GM18498 (cell line): ENCODE results near the gene ARHGAP24.
A peak's percentile ranks its signal among the peaks of the same experiment; 100 is the strongest.
"Not testable (repeated sequence)": the region's sequence is repeated elsewhere in the genome, so short reads cannot be mapped to it uniquely, and the experiment has no call there.

Source experiments
- ATAC-seq: cut with Tn5 transposase; IDR thresholded peaks from one replicate; pipeline ENCODE4 v1.9.1; 2021; ENCODE audit warnings: mild to moderate bottlenecking, moderate library complexity; ENCODE audit not compliant: unreplicated experiment

The ARHGAP24 gene

GRCh38 chr4:85642356-85643100 is 167.6 kb downstream of the ARHGAP24 start:
- ATAC-seq: no peak

- no peak for ATAC-seq
These were observed 169.1 kb downstream of the ARHGAP24 start for GRCh38 chr4:85644061-85644460.

- ATAC-seq: no peak
These were observed 176.0 kb downstream of the ARHGAP24 start for GRCh38 chr4:85650908-85651307.

- ATAC-seq: no peak
These were observed 182.0 kb downstream of the ARHGAP24 start for GRCh38 chr4:85656759-85657505.

- ATAC-seq: no peak
These were observed 184.0 kb downstream of the ARHGAP24 start for GRCh38 chr4:85658766-85659439.

- ATAC-seq: no peak
These were observed 184.8 kb downstream of the ARHGAP24 start for GRCh38 chr4:85659610-85660218.

- ATAC-seq: not testable (repeated sequence)
These were observed 191.7 kb downstream of the ARHGAP24 start for GRCh38 chr4:85666625-85667024.

GRCh38 chr4:85669204-85669603 is 194.3 kb downstream of the ARHGAP24 start:
- ATAC-seq: no peak

- no peak for ATAC-seq
These were observed 195.1 kb downstream of the ARHGAP24 start for GRCh38 chr4:85669992-85670548.

GRCh38 chr4:85671120-85671519 is 196.2 kb downstream of the ARHGAP24 start:
- ATAC-seq: no peak

GRCh38 chr4:85672116-85672515 is 197.2 kb downstream of the ARHGAP24 start:
- ATAC-seq: no peak

GRCh38 chr4:85672959-85673358 is 198.0 kb downstream of the ARHGAP24 start:
- ATAC-seq: no peak

- ATAC-seq: peak; percentile 55
These were observed 198.6 kb downstream of the ARHGAP24 start for GRCh38 chr4:85673540-85673939.

- ATAC-seq: no peak
These were observed 200.4 kb downstream of the ARHGAP24 start for GRCh38 chr4:85675076-85676049.

GRCh38 chr4:85676050-85676425 is 201.1 kb downstream of the ARHGAP24 start:
- ATAC-seq: no peak

- ATAC-seq: no peak
These were observed 202.1 kb downstream of the ARHGAP24 start for GRCh38 chr4:85676850-85677590.

GRCh38 chr4:85681221-85681657 is 206.3 kb downstream of the ARHGAP24 start:
- ATAC-seq: no peak

- no peak for ATAC-seq
These were observed 207.0 kb downstream of the ARHGAP24 start for GRCh38 chr4:85681921-85682320.

- ATAC-seq: no peak
These were observed 207.4 kb downstream of the ARHGAP24 start for GRCh38 chr4:85682391-85682790.
